ENCODE results near the gene GPAM. TPM values are rescaled to one million over a fixed set of nuclear protein-coding genes. Genes with fewer than 3 reads are reported as not detected.

The GPAM gene
- total RNA-seq, 1 experiment from 2014 or later: 16.0 TPM

DNA sequence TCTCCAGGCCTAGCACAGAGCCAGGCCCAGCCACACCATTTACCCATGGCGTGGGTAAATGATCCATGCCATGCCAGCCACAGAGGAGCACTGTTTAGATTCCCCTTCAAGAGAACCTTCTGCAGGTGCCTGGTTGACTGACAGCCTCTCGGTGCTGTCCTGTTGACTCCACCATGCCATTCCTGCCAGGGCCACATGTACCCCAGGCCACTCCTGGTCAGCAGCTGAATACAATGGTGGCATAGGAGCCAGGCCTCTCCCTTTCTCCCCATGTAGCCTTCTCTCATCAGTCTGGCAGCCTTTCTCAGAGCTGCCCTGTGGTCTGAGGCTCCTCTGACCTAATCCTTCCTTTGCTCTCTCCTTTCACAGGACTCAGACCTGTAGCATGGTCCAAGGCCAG lies 39.2 kb upstream of the GPAM start:
- Histone ChIP-seq H3K56ac (ENCODE audit: insufficient read length, low read depth, low read length) (no peak overlapping the region), H4K5ac (ENCODE audit: insufficient read length, low read depth, low read length) (no peak overlapping the region), H3K4me1 (ENCODE audit: insufficient read depth, low read length) (no peaks in the 10 kb centered on the region), H4K20me1 (ENCODE audit: control insufficient read depth, insufficient read depth, insufficient read length) (no peaks in the 10 kb centered on the region), H3K23me2 (ENCODE audit: insufficient read length, low read depth, low read length, poor library complexity, severe bottlenecking) (no peaks in the 10 kb centered on the region), H2AK5ac (ENCODE audit: insufficient read length, low read length) (no peak overlapping the region), H3K4me2 (ENCODE audit: insufficient read depth, insufficient read length, low read length) (no peak overlapping the region), H2BK20ac (ENCODE audit: low read depth, low read length, poor library complexity, severe bottlenecking) (no peak overlapping the region), H2BK5ac (ENCODE audit: insufficient read length, low read length) (no peak overlapping the region), H3K9ac (ENCODE audit: extremely low read depth, insufficient read length, low read length) (no peak overlapping the region), H3K79me1 (ENCODE audit: insufficient read depth, low read depth, low read length, poor library complexity, severe bottlenecking) (no peaks in the 10 kb centered on the region), H2BK120ac (ENCODE audit: low read depth, low read length, poor library complexity, severe bottlenecking) (no peak overlapping the region), H3K18ac (ENCODE audit: insufficient read length, low read depth, low read length) (no peak overlapping the region), H3K27ac (ENCODE audit: insufficient read length, low read depth, low read length) (no peak overlapping the region), H2BK12ac (ENCODE audit: insufficient read length, low read depth, low read length) (no peak overlapping the region), H3K79me2 (ENCODE audit: insufficient read depth, low read length) (no peaks in the 10 kb centered on the region), H3K23ac (ENCODE audit: insufficient read length, low read depth, low read length) (no peak overlapping the region), H3K14ac (ENCODE audit: insufficient read depth, low read length) (no peak overlapping the region), H4K91ac (ENCODE audit: insufficient read length, low read depth, low read length) (no peak overlapping the region), H3K27me3 (ENCODE audit: insufficient read depth, low read length) (no peaks in the 10 kb centered on the region), H2AFZ (ENCODE audit: low read length) (no peak overlapping the region), H4K8ac (replicated peaks; ENCODE audit: insufficient read length, low read depth, low read length) (no peak overlapping the region), H3K4ac (ENCODE audit: low read depth, low read length) (no peak overlapping the region), H2BK15ac (ENCODE audit: low read depth, low read length) (no peak overlapping the region), H3T11ph (ENCODE audit: low read length) (no peak overlapping the region), H3K9me3 (ENCODE audit: control insufficient read depth, low read depth, low read length) (no peaks in the 10 kb centered on the region)
- TF ChIP-seq CTCF (conservative IDR thresholded peaks at IDR 0.05): no peak
- H3K9me3 Mint-ChIP-seq: peaks cover 13 to 18% of the 10 kb centered on the region in 2 experiments; a peak in 4 of 5 replicates
- no CpG with 5 or more reads among the region's 2 CpGs for WGBS (ENCODE audit: extremely low coverage, insufficient read length, low lambda C conversion rate)
- no peak overlapping the region for H3K27ac Mint-ChIP-seq
- no peak overlapping the region for H3K4me3 Mint-ChIP-seq
- H3K27me3 Mint-ChIP-seq (ENCODE audit: low read depth): no peaks in the 10 kb centered on the region; the same call in none of the 2 replicates
- H3K4me1 Mint-ChIP-seq: peaks cover 4% of the 10 kb centered on the region in 2 experiments; a peak in 3 of 4 replicates
- H3K36me3 Mint-ChIP-seq (ENCODE audit: insufficient read depth in 1 of 3, low read depth in 3 of 3): peaks cover 0 to 5% (median 0%) of the 10 kb centered on the region in 3 experiments; a peak in 2 of 7 replicates
- DNase-seq: no peak

All from H9 (cell line).